Hepatic stellate cell (primary cell): Measurements from ENCODE around the gene CHIC2.
A peak's percentile ranks its signal among the peaks of the same experiment; 100 is the strongest.
"Not testable (repeated sequence)": the region's sequence is repeated elsewhere in the genome, so short reads cannot be mapped to it uniquely, and the experiment has no call there.

Experiments used
- DNase-seq: peaks from one replicate; pipeline ENCODE4 v3.0.0; 2011; ENCODE audit warnings: low spot score

The CHIC2 gene

GRCh38 chr4:54061067-54061466 is 3.3 kb downstream of the CHIC2 start:
- DNase-seq = no peak

GRCh38 chr4:54060116-54060515 is 4.3 kb downstream of the CHIC2 start:
- DNase-seq = no peak

GRCh38 chr4:54058171-54058570 is 6.2 kb downstream of the CHIC2 start:
- no peak for DNase-seq

- no peak for DNase-seq
Observed at GRCh38 chr4:54056360-54056759, 8.0 kb downstream of the CHIC2 start.

- DNase-seq = no peak
Observed at GRCh38 chr4:54055494-54055893, 8.9 kb downstream of the CHIC2 start.

- DNase-seq = no peak
Observed at GRCh38 chr4:54054501-54054900, 9.9 kb downstream of the CHIC2 start.

GRCh38 chr4:54053322-54053721 is 11.1 kb downstream of the CHIC2 start:
- DNase-seq = not testable (repeated sequence)

- DNase-seq = peak; percentile 18
Observed at GRCh38 chr4:54050214-54050904, 14.0 kb downstream of the CHIC2 start.

- not testable (repeated sequence) for DNase-seq
Observed at GRCh38 chr4:54043630-54044029, 20.8 kb downstream of the CHIC2 start.

- DNase-seq = no peak
Observed at GRCh38 chr4:54041933-54042332, 22.5 kb downstream of the CHIC2 start.

GRCh38 chr4:54041100-54041499 is 23.3 kb downstream of the CHIC2 start:
- DNase-seq = no peak

- no peak for DNase-seq
Observed at GRCh38 chr4:54038056-54038455, 26.3 kb downstream of the CHIC2 start.

- no peak for DNase-seq
Observed at GRCh38 chr4:54036184-54036583, 28.2 kb downstream of the CHIC2 start.

- DNase-seq = no peak
Observed at GRCh38 chr4:54032558-54033135, 31.8 kb downstream of the CHIC2 start.

- no peak for DNase-seq
Observed at GRCh38 chr4:54027311-54027710, 37.1 kb downstream of the CHIC2 start.

- no peak for DNase-seq
Observed at GRCh38 chr4:54025582-54025981, 38.8 kb downstream of the CHIC2 start.

GRCh38 chr4:54023019-54023418 is 41.4 kb downstream of the CHIC2 start:
- DNase-seq = not testable (repeated sequence)

- DNase-seq = no peak
Observed at GRCh38 chr4:54017974-54018373, 46.4 kb downstream of the CHIC2 start.

GRCh38 chr4:54017308-54017707 is 47.1 kb downstream of the CHIC2 start:
- DNase-seq = no peak

GRCh38 chr4:54016504-54016903 is 47.9 kb downstream of the CHIC2 start:
- DNase-seq = no peak

- DNase-seq = no peak
Observed at GRCh38 chr4:54015423-54016030, 48.9 kb downstream of the CHIC2 start.

- DNase-seq = no peak
Observed at GRCh38 chr4:54014666-54015160, 49.7 kb downstream of the CHIC2 start.

GRCh38 chr4:54011201-54011600 is 53.2 kb downstream of the CHIC2 start:
- DNase-seq = no peak
